GM23248 (cell line): Measurements from ENCODE around the gene USP25. TPM values are rescaled to one million over a fixed set of nuclear protein-coding genes. Genes with fewer than 3 reads are reported as not detected.
A peak's percentile ranks its signal among the peaks of the same experiment; 100 is the strongest.

ENCODE experiments used
- DNase-seq: peaks from one replicate; pipeline ENCODE4 v3.0.0-alpha.2; 2015
- H2AFZ ChIP-seq: fragments of 200-600 bp; sonication (generic); 2 replicates; pipeline ENCODE4 v1.6.1; 2016; ENCODE audit warnings: antibody characterized with exemption
- H3F3A ChIP-seq: fragments of 200-600 bp; sonication (generic); 2 replicates; pipeline ENCODE4 v1.6.1; 2016; ENCODE audit warnings: mild to moderate bottlenecking, antibody characterized with exemption, mixed run types; ENCODE audit not compliant: insufficient read depth
- H3K27ac ChIP-seq: fragments of 200-600 bp; sonication (generic); 2 replicates; pipeline ENCODE4 v1.5.1; 2016; ENCODE audit warnings: mild to moderate bottlenecking
- H3K27me3 ChIP-seq: fragments of 200-600 bp; sonication (generic); replicated peaks from 2 replicates; pipeline ENCODE4 v1.6.1; 2016; ENCODE audit warnings: mild to moderate bottlenecking; ENCODE audit not compliant: insufficient read depth
- H3K36me3 ChIP-seq: fragments of 200-600 bp; sonication (generic); 2 replicates; pipeline ENCODE4 v1.6.1; 2016; ENCODE audit warnings: low read depth, mild to moderate bottlenecking
- H3K4me1 ChIP-seq: fragments of 200-600 bp; sonication (generic); 2 replicates; pipeline ENCODE4 v1.6.1; 2016; ENCODE audit warnings: mild to moderate bottlenecking; ENCODE audit not compliant: insufficient read depth
- H3K4me2 ChIP-seq: fragments of 200-600 bp; sonication (generic); one replicate; pipeline ENCODE4 v1.6.1; 2016; ENCODE audit warnings: mild to moderate bottlenecking; ENCODE audit not compliant: unreplicated experiment
- H3K4me3 ChIP-seq: fragments of 200-600 bp; sonication (generic); 2 replicates; pipeline ENCODE4 v1.5.1; 2016; ENCODE audit warnings: mild to moderate bottlenecking
- H3K79me2 ChIP-seq: fragments of 200-600 bp; sonication (generic); 2 replicates; pipeline ENCODE4 v1.6.1; 2016; ENCODE audit warnings: mild to moderate bottlenecking; ENCODE audit not compliant: insufficient read depth
- H3K9ac ChIP-seq: fragments of 200-600 bp; sonication (generic); 2 replicates; pipeline ENCODE4 v1.6.1; 2016; ENCODE audit warnings: mild to moderate bottlenecking
- H3K9me2 ChIP-seq: fragments of 200-600 bp; sonication (generic); 2 replicates; pipeline ENCODE4 v1.6.1; 2016; ENCODE audit warnings: mixed run types, mild to moderate bottlenecking, moderate library complexity; ENCODE audit not compliant: insufficient read depth
- H3K9me3 ChIP-seq: fragments of 200-600 bp; sonication (generic); one replicate; pipeline ENCODE4 v1.6.1; 2017; ENCODE audit warnings: low read depth
- H4K20me1 ChIP-seq: fragments of 200-600 bp; sonication (generic); 2 replicates; pipeline ENCODE4 v1.6.0; 2016; ENCODE audit not compliant: insufficient read depth
- EZH2 ChIP-seq: fragments of 200-600 bp; sonication (generic); IDR thresholded peaks from 2 replicates; pipeline ENCODE4 v1.6.1; 2018; ENCODE audit warnings: antibody characterized with exemption, mild to moderate bottlenecking; ENCODE audit not compliant: insufficient read depth, poor library complexity, severe bottlenecking
- EZH2phosphoT487 ChIP-seq: fragments of 200-600 bp; sonication (generic); IDR thresholded peaks from 2 replicates; pipeline ENCODE4 v1.6.1; 2018; ENCODE audit warnings: antibody characterized with exemption, moderate library complexity, mild to moderate bottlenecking, low read depth; ENCODE audit not compliant: insufficient read depth
- WGBS, 2 experiments: methylation state at CpG; one replicate each; pipeline ENCODE4 v1.1.6; 2015 to 2017; ENCODE audit warnings: low lambda C conversion rate in 2 of 2, low coverage in 1 of 2; ENCODE audit errors: missing lambda C conversion rate in 2 of 2; 5-methylcytosine and 5-hydroxymethylcytosine counted together
- in situ Hi-C: fragments of 300-500 bp; cut with MboI; formaldehyde crosslinking; loops from 2 replicates; pipeline ENCODE4 v1.15.0; 2020
- polyA plus RNA-seq: library from polyadenylated mRNA; unstranded; fragments of >200 nt; fragmentation: Nextera tagmentation; extraction: Ambion mirVana; gene quantifications from 2 replicates; pipeline ENCODE4 v1.2.1, GENCODE V29; 2016
- total RNA-seq: library from RNA; depleted of rRNA; stranded (reverse); fragments of >200 nt; shearing (Covaris generic); gene quantifications from 2 replicates; pipeline ENCODE4 v1.2.3, GENCODE V29; 2014

USP25 gene
- total and polyA plus RNA-seq, 2 experiments from 2014 or later, result 5.8 to 41.5 TPM

GRCh38 chr21:15895142-15896106 is 165.6 kb downstream of the USP25 start:
- DNase-seq, result peak; percentile 20
- TF ChIP-seq EZH2phosphoT487, result no peak
- no peak for TF ChIP-seq EZH2
- Histone ChIP-seq H3K9me3 (no peaks in the 10 kb centered on the region), H4K20me1 (no peaks in the 10 kb centered on the region), H3K4me3 (no peak overlapping the region), H3K27me3 (no peaks in the 10 kb centered on the region), H3K4me2 (peak overlapping the region; percentile 3), H3K79me2 (no peaks in the 10 kb centered on the region), H3F3A (peaks cover 8% of the 10 kb centered on the region; the same call in 1 of the 2 replicates), H3K4me1 (peaks cover 10% of the 10 kb centered on the region), H3K36me3 (no peaks in the 10 kb centered on the region), H3K27ac (no peak overlapping the region), H3K9ac (no peak overlapping the region), H2AFZ (peak overlapping the region; percentile 15; the same call in 1 of the 2 replicates), H3K9me2 (no peaks in the 10 kb centered on the region)
- in situ Hi-C loops, result no loop called here
- WGBS, 2 experiments, result 63 to 66% methylated on average over 5 of the region's 5 CpGs

DNA sequence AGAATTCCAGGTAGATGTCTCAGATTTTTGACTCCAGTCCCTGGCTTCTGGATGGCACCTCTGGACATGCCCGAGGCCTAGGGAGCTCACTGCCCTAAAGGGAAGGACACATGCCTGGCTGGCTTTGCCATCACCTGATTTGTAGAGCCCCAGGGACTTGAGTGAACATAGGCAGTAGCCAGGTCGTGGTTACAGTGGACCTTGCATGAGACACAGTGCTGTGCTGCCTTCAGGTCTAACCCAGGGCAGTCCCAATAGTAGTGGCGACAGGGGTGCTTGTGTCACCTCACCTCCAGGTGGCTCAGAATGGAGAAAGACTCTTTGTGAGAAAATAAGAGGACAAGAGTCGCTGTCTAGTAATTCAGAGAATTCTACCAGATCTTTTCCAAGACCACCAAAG is 166.7 kb downstream of the USP25 start:
- H3K9ac ChIP-seq, result no peak overlapping the region
- in situ Hi-C loops, result no loop called here
- no peaks in the 10 kb centered on the region for H3K9me2 ChIP-seq
- H3K9me3 ChIP-seq, result peaks cover 4% of the 10 kb centered on the region
- 98 to 99% methylated on average over 4 of the region's 4 CpGs for WGBS, 2 experiments
- H3K4me3 ChIP-seq, result no peak overlapping the region
- peaks cover 10% of the 10 kb centered on the region for H3K4me1 ChIP-seq
- peaks cover 8% of the 10 kb centered on the region; the same call in 1 of the 2 replicates for H3F3A ChIP-seq
- H3K79me2 ChIP-seq, result no peaks in the 10 kb centered on the region
- H3K4me2 ChIP-seq, result no peak overlapping the region
- TF ChIP-seq EZH2phosphoT487 (no peak), EZH2 (no peak)
- no peaks in the 10 kb centered on the region for H3K36me3 ChIP-seq
- no peaks in the 10 kb centered on the region for H3K27me3 ChIP-seq
- DNase-seq, result no peak
- H4K20me1 ChIP-seq, result no peaks in the 10 kb centered on the region
- no peak overlapping the region for H3K27ac ChIP-seq
- H2AFZ ChIP-seq, result no peak overlapping the region

- H3K4me2 ChIP-seq, result no peak overlapping the region
- H3K4me3 ChIP-seq, result no peak overlapping the region
- TF ChIP-seq EZH2phosphoT487, result no peak
- H3K27me3 ChIP-seq, result no peaks in the 10 kb centered on the region
- no peaks in the 10 kb centered on the region for H4K20me1 ChIP-seq
- H3F3A ChIP-seq, result no peaks in the 10 kb centered on the region
- in situ Hi-C loops, result no loop called here
- H3K79me2 ChIP-seq, result no peaks in the 10 kb centered on the region
- no peak overlapping the region for H3K9ac ChIP-seq
- no peaks in the 10 kb centered on the region for H3K36me3 ChIP-seq
- no peaks in the 10 kb centered on the region for H3K4me1 ChIP-seq
- 90 to 93% methylated on average over 8 of the region's 8 CpGs for WGBS, 2 experiments
- H3K9me3 ChIP-seq, result peaks cover 4% of the 10 kb centered on the region
- DNase-seq, result no peak
- H2AFZ ChIP-seq, result no peak overlapping the region
- no peak overlapping the region for H3K27ac ChIP-seq
- no peaks in the 10 kb centered on the region for H3K9me2 ChIP-seq
These were observed 174.6 kb downstream of the USP25 start for GRCh38 chr21:15904389-15904788.

DNA sequence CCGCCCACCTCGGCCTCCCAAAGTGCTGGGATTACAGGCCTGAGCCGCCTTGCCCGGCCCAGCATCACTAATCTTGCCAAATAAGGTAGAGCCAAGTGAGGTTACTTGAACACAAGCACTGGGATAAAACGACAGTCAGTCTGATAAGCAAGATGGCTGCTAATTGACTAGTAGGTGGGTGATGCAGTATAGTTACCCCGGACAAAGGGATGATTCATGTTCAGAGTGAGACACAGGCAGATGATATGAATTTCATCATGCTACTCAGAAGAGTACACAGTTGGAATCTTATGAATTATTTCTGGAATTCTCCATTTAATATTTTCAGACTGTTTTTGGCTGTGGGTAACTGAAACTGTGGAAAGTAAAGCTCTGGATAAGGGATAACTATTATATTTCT is 178.4 kb downstream of the USP25 start:
- Histone ChIP-seq H3K27me3 (no peaks in the 10 kb centered on the region), H4K20me1 (no peaks in the 10 kb centered on the region), H3K9me2 (no peaks in the 10 kb centered on the region), H3K9ac (no peak overlapping the region), H3K4me1 (no peaks in the 10 kb centered on the region), H3K9me3 (no peaks in the 10 kb centered on the region), H3K4me2 (no peak overlapping the region), H3K79me2 (no peaks in the 10 kb centered on the region), H3K36me3 (no peaks in the 10 kb centered on the region), H3F3A (no peaks in the 10 kb centered on the region), H3K27ac (no peak overlapping the region), H2AFZ (peak overlapping the region; percentile 34), H3K4me3 (no peak overlapping the region)
- TF ChIP-seq EZH2phosphoT487 (no peak), EZH2 (no peak)
- in situ Hi-C loops, result no loop called here
- WGBS, 2 experiments, result 79 to 82% methylated on average over 6 of the region's 6 CpGs
- DNase-seq, result peak; percentile 39
